ENCODE measurements around the gene CCDC188. TPM values are rescaled to one million over a fixed set of nuclear protein-coding genes. Genes with fewer than 3 reads are reported as not detected.

The CCDC188 gene
- total and polyA plus RNA-seq, 9 of the 15 experiments (the other 6 are each of a cell fraction or from before 2014, with no cell fraction given): not detected

DNA sequence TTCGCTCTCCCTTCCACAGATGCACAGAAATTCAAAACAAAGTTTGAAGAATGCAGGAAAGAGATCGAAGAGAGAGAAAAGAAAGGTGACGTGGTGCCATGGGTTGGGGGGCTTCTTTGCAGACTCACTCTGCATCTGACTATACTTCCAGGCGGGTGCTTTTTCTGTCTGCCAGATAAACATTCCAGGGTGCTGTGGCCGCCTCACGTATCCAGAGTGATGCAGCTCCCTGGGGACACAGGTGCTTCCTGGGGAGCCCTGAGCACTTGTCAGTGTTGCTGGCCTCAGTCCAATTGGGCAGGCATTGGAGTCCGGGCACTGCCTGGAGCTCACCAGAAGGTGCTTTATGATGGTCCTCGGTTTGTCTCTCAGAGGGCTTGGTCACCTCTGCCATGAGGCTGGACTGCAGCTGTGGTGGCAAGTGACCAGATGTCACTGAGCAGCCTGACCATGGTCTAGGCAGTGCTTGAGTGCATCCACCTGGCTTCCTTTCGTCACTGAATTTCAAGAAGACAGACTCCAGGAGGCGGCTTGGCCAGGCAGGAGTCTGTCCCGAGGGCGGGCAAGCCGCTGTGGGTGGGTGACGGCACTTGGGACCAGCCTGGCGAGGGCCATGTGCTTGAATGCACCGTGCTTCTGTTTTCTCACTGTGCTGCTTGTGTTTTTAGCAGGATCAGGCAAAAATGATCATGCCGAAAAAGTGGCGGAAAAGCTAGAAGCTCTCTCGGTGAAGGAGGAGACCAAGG is 24.4 kb downstream of the CCDC188 start (continued):
- TF ChIP-seq, protein P1, sequence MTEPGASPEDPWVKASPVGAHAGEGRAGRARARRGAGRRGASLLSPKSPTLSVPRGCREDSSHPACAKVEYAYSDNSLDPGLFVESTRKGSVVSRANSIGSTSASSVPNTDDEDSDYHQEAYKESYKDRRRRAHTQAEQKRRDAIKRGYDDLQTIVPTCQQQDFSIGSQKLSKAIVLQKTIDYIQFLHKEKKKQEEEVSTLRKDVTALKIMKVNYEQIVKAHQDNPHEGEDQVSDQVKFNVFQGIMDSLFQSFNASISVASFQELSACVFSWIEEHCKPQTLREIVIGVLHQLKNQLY (CRISPR knock-in tag; conservative IDR thresholded peaks at IDR 0.05): 0 out of 4 replicates have a peak, but pooled peaks of 1 of the 2 experiments have one; percentile 55
- TF ChIP-seq ESRRB (CRISPR knock-in tag; IDR thresholded peaks at IDR 0.05; ENCODE audit: borderline replicate concordance) (0 out of 2 replicates have a peak, but pooled peaks have one; percentile 36), POLR2A (conservative IDR thresholded peaks at IDR 0.05) (peak; percentile 59), HDGF (IDR thresholded peaks at IDR 0.05) (0 out of 2 replicates have a peak, but pooled peaks have one; percentile 10), RHOXF2B (CRISPR knock-in tag; conservative IDR thresholded peaks at IDR 0.05) (0 out of 2 replicates have a peak, but pooled peaks have one; percentile 14), SUPT5H (IDR thresholded peaks at IDR 0.05) (peak; percentile 50)
- TF ChIP-seq, protein P2, sequence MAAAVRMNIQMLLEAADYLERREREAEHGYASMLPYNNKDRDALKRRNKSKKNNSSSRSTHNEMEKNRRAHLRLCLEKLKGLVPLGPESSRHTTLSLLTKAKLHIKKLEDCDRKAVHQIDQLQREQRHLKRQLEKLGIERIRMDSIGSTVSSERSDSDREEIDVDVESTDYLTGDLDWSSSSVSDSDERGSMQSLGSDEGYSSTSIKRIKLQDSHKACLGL (CRISPR knock-in tag; IDR thresholded peaks at IDR 0.05; ENCODE audit: borderline replicate concordance, poor library complexity, severe bottlenecking): no peak
- TF ChIP-seq, protein P3, sequence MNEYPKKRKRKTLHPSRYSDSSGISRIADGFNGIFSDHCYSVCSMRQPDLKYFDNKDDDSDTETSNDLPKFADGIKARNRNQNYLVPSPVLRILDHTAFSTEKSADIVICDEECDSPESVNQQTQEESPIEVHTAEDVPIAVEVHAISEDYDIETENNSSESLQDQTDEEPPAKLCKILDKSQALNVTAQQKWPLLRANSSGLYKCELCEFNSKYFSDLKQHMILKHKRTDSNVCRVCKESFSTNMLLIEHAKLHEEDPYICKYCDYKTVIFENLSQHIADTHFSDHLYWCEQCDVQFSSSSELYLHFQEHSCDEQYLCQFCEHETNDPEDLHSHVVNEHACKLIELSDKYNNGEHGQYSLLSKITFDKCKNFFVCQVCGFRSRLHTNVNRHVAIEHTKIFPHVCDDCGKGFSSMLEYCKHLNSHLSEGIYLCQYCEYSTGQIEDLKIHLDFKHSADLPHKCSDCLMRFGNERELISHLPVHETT (CRISPR knock-in tag; conservative IDR thresholded peaks at IDR 0.05 in 1 of 2, IDR thresholded peaks at IDR 0.05 in 1 of 2): 0 out of 4 replicates have a peak, but pooled peaks of 1 of the 2 experiments have one; percentile 33
